ENCODE results near the gene PPDPF. TPM values are rescaled to one million over a fixed set of nuclear protein-coding genes. Genes with fewer than 3 reads are reported as not detected.

The PPDPF gene
- polyA plus RNA-seq, 1 donor (not counting 4 experiments of a cell fraction or from before 2014, with no cell fraction given), result 8.8 TPM

DNA sequence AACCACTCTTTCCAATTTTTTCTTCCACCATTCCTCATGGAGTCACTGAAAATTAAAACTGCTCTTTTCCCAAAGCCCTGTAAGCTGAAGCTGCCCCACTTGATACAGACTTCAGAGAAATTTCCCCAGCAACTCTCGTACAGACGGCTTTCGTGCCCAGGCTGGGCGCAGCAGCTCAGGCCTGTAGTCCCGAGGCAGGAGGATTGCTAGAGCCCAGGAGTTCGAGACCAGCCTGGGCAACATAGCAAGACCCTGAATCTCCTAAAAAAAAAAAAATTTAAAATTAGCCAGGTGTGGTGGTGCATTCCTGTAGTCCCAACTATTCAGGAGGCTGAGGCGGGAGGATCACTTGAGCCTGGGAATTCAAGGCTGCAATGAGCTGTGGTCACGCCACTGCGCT, 6.6 kb downstream of the PPDPF start:
- no peaks in the 10 kb centered on the region for H3K27me3 ChIP-seq (ENCODE audit: control insufficient read depth, extremely low read depth, insufficient read depth, low read length)
- no peak for TF ChIP-seq EZH2 (IDR thresholded peaks at IDR 0.05; ENCODE audit: low read length)
- FAIRE-seq, result no peak

DNA sequence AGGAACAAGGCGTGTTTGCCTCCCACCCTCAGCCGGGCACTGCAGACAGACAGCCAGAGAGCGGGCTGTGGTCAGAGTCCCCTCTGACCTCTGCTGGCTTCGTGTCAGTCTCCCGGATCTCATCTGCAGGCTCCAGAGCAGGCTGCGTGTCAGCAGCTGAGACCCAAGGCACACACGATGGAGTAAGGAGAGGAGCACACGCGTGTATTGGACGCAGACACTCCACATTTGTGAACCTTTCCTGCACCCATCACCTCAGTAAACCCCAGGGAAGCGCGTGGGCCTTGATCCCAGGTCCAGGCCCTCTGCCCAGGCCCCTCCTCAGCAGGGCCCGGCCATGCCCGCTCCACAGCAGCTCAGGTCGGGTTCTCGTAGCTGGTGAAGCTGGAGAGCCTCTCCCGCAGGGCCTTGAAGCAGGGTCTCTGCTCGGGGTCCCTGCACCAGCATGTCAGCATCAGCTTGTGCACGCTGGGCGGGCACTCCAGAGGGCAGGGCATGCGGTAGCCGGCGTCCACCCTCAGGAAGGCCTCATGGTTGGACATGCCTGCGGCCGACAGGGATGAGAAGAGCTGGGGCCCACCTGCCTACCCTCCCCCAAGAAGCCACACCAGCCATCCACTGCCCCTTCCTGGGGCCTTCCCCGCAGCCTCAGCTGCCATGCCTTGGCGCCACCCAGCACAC, 8.8 kb downstream of the PPDPF start:
- H3K9ac ChIP-seq (ENCODE audit: control insufficient read depth, extremely low read depth, insufficient read depth, low read length), result no peak overlapping the region
- no peaks in the 10 kb centered on the region for H3K79me2 ChIP-seq (ENCODE audit: control insufficient read depth, insufficient read depth, low read length)
- H3K4me3 ChIP-seq (ENCODE audit: control insufficient read depth in 2 of 3, extremely low read depth in 1 of 3, insufficient read depth in 2 of 3, low read depth in 1 of 3, low read length in 3 of 3), result no peak overlapping the region
- no peak for TF ChIP-seq CTCF (optimal IDR thresholded peaks at IDR 0.05 in 1 of 3, IDR thresholded peaks at IDR 0.05 in 1 of 3, conservative IDR thresholded peaks at IDR 0.05 in 1 of 3; ENCODE audit: extremely low read depth in 1 of 3, insufficient read depth in 2 of 3, low read length in 3 of 3)
- TF ChIP-seq EZH2 (IDR thresholded peaks at IDR 0.05; ENCODE audit: low read length), result no peak
- H4K20me1 ChIP-seq (ENCODE audit: control insufficient read depth, extremely low read depth, insufficient read depth, low read length), result peaks cover 7% of the 10 kb centered on the region
- H3K36me3 ChIP-seq (ENCODE audit: control insufficient read depth in 2 of 2, extremely low read depth in 1 of 2, insufficient read depth in 2 of 2, low read length in 2 of 2), result peaks cover 12 to 23% of the 10 kb centered on the region in 2 experiments
- DNase-seq (ENCODE audit: low read depth, low spot score), result no peak
- no peaks in the 10 kb centered on the region for H3K9me1 ChIP-seq (ENCODE audit: control insufficient read depth, extremely low read depth, insufficient read depth, low read length)
- H2AFZ ChIP-seq (ENCODE audit: control insufficient read depth, low read length), result no peak overlapping the region
- FAIRE-seq, result no peak
- no peaks in the 10 kb centered on the region for H3K9me3 ChIP-seq (ENCODE audit: control insufficient read depth, low read depth, low read length)
- no peak overlapping the region for H3K27ac ChIP-seq (ENCODE audit: control insufficient read depth, insufficient read depth, low read length)
- H3K27me3 ChIP-seq (ENCODE audit: control insufficient read depth, extremely low read depth, insufficient read depth, low read length), result no peaks in the 10 kb centered on the region
- peaks cover 8% of the 10 kb centered on the region for H3K4me1 ChIP-seq (ENCODE audit: control insufficient read depth, extremely low read depth, insufficient read depth, low read length)
- dilution Hi-C loops (cut with MboI; ENCODE audit: extremely low pct_ligation_motif_present, low sequenced_read_pairs), result no loop called here
- H3K4me2 ChIP-seq (ENCODE audit: control insufficient read depth, extremely low read depth, insufficient read depth, low read depth, low read length), result no peak overlapping the region

More for the DNA sequence above, 6.6 kb downstream of the PPDPF start:
- peaks cover 15% of the 10 kb centered on the region for H4K20me1 ChIP-seq (ENCODE audit: control insufficient read depth, extremely low read depth, insufficient read depth, low read length)
- H3K27ac ChIP-seq (ENCODE audit: control insufficient read depth, insufficient read depth, low read length), result no peak overlapping the region
- H3K9ac ChIP-seq (ENCODE audit: control insufficient read depth, extremely low read depth, insufficient read depth, low read length), result no peak overlapping the region
- no peaks in the 10 kb centered on the region for H3K9me1 ChIP-seq (ENCODE audit: control insufficient read depth, extremely low read depth, insufficient read depth, low read length)
- peaks cover 9% of the 10 kb centered on the region for H3K79me2 ChIP-seq (ENCODE audit: control insufficient read depth, insufficient read depth, low read length)
- H3K4me2 ChIP-seq (ENCODE audit: control insufficient read depth, extremely low read depth, insufficient read depth, low read depth, low read length), result no peak overlapping the region
- H3K4me1 ChIP-seq (ENCODE audit: control insufficient read depth, extremely low read depth, insufficient read depth, low read length), result peaks cover 3% of the 10 kb centered on the region
- dilution Hi-C loops (cut with MboI; ENCODE audit: extremely low pct_ligation_motif_present, low sequenced_read_pairs), result no loop called here
- peaks cover 23 to 29% of the 10 kb centered on the region in 2 experiments for H3K36me3 ChIP-seq (ENCODE audit: control insufficient read depth in 2 of 2, extremely low read depth in 1 of 2, insufficient read depth in 2 of 2, low read length in 2 of 2)
- no peak overlapping the region for H3K4me3 ChIP-seq (ENCODE audit: control insufficient read depth in 2 of 3, extremely low read depth in 1 of 3, insufficient read depth in 2 of 3, low read depth in 1 of 3, low read length in 3 of 3)
- DNase-seq (ENCODE audit: low read depth, low spot score), result no peak
- peaks cover 6% of the 10 kb centered on the region for H3K9me3 ChIP-seq (ENCODE audit: control insufficient read depth, low read depth, low read length)
- H2AFZ ChIP-seq (ENCODE audit: control insufficient read depth, low read length), result no peak overlapping the region
